Central memory CD8-positive, alpha-beta T cell (primary cell): ENCODE measurements around the gene TOLLIP.

Experiments
- ATAC-seq: fragments of 150-1000 bp; cut with Tn5 transposase; replicated peaks from 2 replicates; pipeline ENCODE4 v1.10.0; 2022; ENCODE audit warnings: mild to moderate bottlenecking, moderate FRiP score, moderate number of reproducible peaks; ENCODE audit not compliant: poor library complexity, severe bottlenecking; ENCODE audit errors: extremely low read depth
- DNase-seq, 2 donors: peaks; one replicate each; pipeline ENCODE4 v3.0.0; 2021; ENCODE audit warnings: low spot score in 2 of 2
- H3K27ac Mint-ChIP-seq: one replicate; pipeline ENCODE4 v1.8.0; 2022; ENCODE audit warnings: low read depth, mild to moderate bottlenecking, moderate library complexity, mixed read lengths
- H3K27me3 Mint-ChIP-seq: one replicate; pipeline ENCODE4 v1.8.0; 2022; ENCODE audit warnings: mixed read lengths
- H3K36me3 Mint-ChIP-seq: one replicate; pipeline ENCODE4 v1.8.0; 2022; ENCODE audit warnings: mild to moderate bottlenecking, moderate library complexity, mixed read lengths; ENCODE audit not compliant: insufficient read depth
- H3K4me1 Mint-ChIP-seq: one replicate; pipeline ENCODE4 v1.8.0; 2022; ENCODE audit warnings: mixed read lengths
- H3K4me3 Mint-ChIP-seq: one replicate; pipeline ENCODE4 v1.8.0; 2022; ENCODE audit warnings: mild to moderate bottlenecking, moderate library complexity, mixed read lengths
- H3K9me3 Mint-ChIP-seq: one replicate; pipeline ENCODE4 v1.8.0; 2022; ENCODE audit warnings: mixed read lengths

TOLLIP gene

DNA sequence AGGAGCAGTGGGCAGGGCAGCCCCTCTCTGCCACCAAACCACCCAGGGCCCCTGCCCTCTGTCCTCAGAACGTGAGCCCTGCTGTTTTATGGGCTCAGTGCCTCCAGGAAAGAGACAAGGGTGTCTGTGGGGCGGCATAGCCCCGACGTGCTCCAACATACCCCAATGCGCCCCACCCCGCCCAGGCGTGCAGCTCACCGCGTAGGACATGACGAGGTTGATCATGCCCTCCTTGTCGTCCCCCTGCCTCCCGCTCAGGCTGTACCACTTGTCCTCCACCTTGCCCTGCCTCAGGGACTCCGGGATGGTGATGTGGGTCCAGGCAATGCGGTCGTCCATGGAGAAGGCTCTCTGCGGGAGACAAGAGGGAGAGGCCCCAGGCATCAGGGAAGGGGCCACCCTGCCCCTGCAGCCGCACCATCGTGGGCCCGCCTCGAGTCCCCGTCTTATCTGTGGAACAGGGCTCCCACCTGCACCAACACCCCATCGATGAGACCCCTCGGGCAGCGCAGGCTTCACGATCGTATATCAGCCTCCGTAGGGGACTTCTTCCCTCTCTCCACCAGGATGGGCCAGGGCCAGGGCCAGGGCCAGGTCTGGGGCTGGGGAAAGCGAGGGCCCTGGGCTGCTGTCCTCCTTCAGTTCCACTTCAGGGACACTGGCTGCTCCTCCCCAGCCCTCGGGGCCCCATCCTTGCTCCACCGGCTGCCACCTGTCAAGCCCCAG is 20.8 kb downstream of the TOLLIP start:
- H3K4me3 Mint-ChIP-seq, result no peak overlapping the region
- H3K9me3 Mint-ChIP-seq, result no peaks in the 10 kb centered on the region
- ATAC-seq, result no peak
- peaks cover 20% of the 10 kb centered on the region for H3K36me3 Mint-ChIP-seq
- no peak overlapping the region for H3K27ac Mint-ChIP-seq
- no peaks in the 10 kb centered on the region for H3K27me3 Mint-ChIP-seq
- H3K4me1 Mint-ChIP-seq, result peaks cover 11% of the 10 kb centered on the region
- no peak for DNase-seq

DNA sequence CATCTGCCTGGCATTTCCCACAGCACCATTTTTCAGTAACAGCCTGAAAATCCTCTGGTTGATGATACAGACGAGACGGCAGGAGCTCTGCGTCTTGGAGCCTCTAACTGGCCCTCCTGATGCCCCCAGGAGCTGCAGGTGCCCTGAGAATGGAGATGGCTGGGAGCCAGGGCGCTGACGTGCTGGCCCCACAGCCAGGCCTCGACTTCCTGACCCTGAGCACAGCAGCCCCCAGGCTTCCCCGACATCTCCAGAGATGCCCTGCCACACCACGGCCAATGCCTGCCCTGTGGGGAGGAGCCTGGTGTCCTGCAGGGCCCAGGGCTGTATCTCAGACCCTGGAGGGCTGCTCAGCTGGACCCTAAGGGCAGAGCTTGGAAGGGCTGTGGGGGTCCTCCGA is 21.5 kb downstream of the TOLLIP start:
- no peaks in the 10 kb centered on the region for H3K27me3 Mint-ChIP-seq
- no peak overlapping the region for H3K27ac Mint-ChIP-seq
- no peak for DNase-seq
- H3K4me3 Mint-ChIP-seq, result no peak overlapping the region
- H3K36me3 Mint-ChIP-seq, result peaks cover 20% of the 10 kb centered on the region
- no peaks in the 10 kb centered on the region for H3K9me3 Mint-ChIP-seq
- peaks cover 11% of the 10 kb centered on the region for H3K4me1 Mint-ChIP-seq
- ATAC-seq, result no peak

DNA sequence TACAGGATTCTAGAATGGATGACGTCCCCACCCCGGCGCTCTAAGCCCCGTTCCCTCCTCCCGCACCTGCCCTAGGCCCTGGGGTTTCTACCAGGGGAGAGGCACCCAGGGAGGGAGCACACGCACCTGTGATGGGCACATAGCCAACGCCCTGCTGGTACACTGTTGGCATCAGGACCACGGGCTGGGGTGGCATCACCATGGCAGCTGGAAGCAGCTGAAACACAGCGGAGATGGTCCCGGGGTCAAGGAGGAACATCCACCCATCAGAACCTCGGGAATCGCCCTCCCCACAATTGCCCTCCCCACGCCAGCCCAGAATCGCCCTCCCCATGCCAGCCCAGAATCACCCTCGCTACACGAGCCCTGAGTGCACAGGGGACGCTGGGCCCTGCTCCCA is 23.6 kb downstream of the TOLLIP start:
- Mint-ChIP-seq H3K27me3 (no peaks in the 10 kb centered on the region), H3K9me3 (no peaks in the 10 kb centered on the region), H3K4me1 (no peaks in the 10 kb centered on the region), H3K36me3 (peaks cover 19% of the 10 kb centered on the region), H3K27ac (no peak overlapping the region), H3K4me3 (no peak overlapping the region)
- no peak for DNase-seq
- no peak for ATAC-seq

DNA sequence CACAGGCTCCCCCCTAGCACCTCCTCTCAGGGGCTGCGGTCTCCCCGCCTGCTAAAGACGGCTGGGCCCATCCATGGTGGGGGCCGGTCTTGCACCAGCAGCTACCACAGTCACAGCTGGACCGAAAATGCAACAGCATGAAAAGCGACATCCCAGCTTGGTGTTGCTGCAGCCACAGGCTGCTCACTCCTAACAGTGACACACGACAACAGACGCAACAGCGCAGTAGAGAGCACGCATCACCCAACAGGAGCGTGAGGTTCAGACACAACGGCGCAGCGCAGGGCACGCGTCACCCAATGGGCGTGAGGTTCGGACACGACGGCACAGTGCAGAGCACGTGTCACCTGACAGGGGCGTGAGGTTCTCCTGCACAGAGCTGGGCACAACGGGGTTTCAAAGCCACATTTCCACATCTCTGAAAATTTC is 24.1 kb downstream of the TOLLIP start:
- Mint-ChIP-seq H3K27ac (no peak overlapping the region), H3K27me3 (no peaks in the 10 kb centered on the region), H3K4me1 (no peaks in the 10 kb centered on the region), H3K9me3 (no peaks in the 10 kb centered on the region), H3K4me3 (no peak overlapping the region), H3K36me3 (peaks cover 21% of the 10 kb centered on the region)
- ATAC-seq (no peak), DNase-seq (no peak)

DNA sequence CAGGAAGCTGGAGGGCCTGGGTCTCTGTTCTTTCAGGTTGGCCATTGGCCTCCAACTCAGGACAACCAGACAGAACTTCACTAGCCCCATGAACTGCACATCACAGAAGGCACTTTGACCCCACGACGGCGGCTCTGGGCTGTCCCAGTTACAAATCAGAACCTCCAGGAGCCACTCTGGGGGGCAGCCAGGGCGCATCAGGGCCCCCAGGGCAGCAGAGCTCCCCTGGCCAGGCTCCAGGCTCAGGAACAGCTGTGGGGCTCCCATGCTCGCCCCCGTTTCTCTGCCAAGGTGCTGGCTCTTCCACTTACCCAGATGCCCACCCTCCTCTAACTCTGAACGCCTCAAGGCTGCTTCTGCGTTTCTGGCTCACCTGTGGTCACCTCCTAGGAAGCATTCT is 25.5 kb downstream of the TOLLIP start:
- Mint-ChIP-seq H3K4me3 (no peak overlapping the region), H3K27me3 (no peaks in the 10 kb centered on the region), H3K36me3 (peaks cover 18% of the 10 kb centered on the region)

DNA sequence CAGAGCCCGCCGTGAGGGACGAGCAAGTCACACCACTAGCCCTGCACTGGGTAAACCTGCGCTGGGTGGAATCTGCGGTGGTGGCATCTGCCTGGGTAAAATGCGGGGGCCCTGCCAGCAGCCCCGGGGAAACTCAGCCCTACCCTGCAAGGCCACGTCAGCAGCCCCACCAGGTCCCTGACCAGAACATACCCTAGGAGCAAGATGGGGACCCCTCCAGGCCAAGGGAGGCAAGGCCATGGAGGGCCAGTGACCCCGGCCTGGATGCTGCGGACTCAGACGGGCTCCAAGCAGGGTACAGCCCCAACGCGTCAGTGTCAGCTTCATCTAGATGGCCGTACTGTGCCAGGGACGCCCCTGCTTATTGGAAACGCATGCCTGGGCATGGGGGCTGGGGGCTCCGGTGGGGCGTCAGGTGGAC is 26.3 kb downstream of the TOLLIP start:
- Mint-ChIP-seq H3K4me1 (no peaks in the 10 kb centered on the region), H3K4me3 (no peak overlapping the region), H3K27me3 (no peaks in the 10 kb centered on the region), H3K27ac (no peak overlapping the region), H3K9me3 (no peaks in the 10 kb centered on the region), H3K36me3 (peaks cover 17% of the 10 kb centered on the region)
- no peak for DNase-seq
- no peak for ATAC-seq

More for the DNA sequence above, 25.5 kb downstream of the TOLLIP start:
- no peak for ATAC-seq
- H3K27ac Mint-ChIP-seq, result no peak overlapping the region
- no peaks in the 10 kb centered on the region for H3K9me3 Mint-ChIP-seq
- no peaks in the 10 kb centered on the region for H3K4me1 Mint-ChIP-seq
- no peak for DNase-seq

DNA sequence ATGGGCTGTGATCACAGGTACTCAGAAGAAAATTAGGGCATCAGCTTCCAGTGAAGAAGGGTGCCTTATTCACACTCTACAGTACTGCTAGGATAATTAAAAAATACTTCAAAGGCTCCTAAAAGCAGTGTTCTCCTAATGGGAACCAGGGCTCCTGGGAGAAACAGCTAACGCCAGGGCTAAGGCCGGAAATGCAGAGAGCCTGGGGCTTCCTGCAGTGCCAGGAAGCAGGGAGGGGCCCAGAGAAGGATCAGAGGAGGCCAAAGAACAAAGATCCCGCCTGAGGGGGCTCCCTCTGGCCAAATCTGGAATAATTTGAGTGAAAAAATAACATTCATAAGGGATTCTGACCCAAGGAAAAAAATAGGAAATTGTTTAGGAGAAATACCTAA is 27.5 kb downstream of the TOLLIP start:
- ATAC-seq, result no peak
- Mint-ChIP-seq H3K4me3 (no peak overlapping the region), H3K27me3 (no peaks in the 10 kb centered on the region), H3K36me3 (peaks cover 17% of the 10 kb centered on the region), H3K4me1 (peaks cover 5% of the 10 kb centered on the region), H3K27ac (no peak overlapping the region), H3K9me3 (no peaks in the 10 kb centered on the region)
- DNase-seq, result no peak

DNA sequence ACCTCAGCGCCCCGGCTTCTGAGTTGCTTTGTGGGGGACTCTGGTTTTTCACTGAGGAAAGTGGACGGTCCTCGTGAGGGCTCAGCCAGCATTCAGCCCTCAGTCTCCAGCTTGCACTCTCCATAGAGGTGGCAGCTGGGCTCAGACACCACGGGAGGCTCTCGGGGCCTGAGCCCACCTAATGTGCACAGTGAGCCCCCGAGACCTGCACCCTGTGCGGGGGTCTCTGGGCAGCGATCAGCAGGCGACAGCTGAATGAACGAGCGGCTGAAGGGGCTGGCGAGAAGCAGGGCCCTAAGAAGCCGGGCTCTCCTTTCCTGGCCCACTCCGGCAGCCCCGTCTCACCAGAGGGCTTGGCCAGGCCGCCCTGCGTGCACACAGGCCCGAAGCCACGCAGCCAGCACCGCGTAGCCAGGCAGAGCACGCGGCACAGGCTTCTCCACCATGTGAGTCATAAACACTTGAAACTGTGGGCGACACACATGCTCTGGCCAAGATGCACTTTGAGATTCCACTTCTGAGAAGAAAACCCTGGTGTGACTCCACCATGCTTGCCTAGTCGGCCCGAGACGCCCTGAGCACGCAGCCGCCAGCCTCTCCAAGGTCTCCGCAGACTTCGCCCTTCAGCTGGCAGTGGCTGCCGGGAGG is 28.0 kb downstream of the TOLLIP start:
- H3K27ac Mint-ChIP-seq, result no peak overlapping the region
- H3K9me3 Mint-ChIP-seq, result no peaks in the 10 kb centered on the region
- peaks cover 5% of the 10 kb centered on the region for H3K4me1 Mint-ChIP-seq

DNA sequence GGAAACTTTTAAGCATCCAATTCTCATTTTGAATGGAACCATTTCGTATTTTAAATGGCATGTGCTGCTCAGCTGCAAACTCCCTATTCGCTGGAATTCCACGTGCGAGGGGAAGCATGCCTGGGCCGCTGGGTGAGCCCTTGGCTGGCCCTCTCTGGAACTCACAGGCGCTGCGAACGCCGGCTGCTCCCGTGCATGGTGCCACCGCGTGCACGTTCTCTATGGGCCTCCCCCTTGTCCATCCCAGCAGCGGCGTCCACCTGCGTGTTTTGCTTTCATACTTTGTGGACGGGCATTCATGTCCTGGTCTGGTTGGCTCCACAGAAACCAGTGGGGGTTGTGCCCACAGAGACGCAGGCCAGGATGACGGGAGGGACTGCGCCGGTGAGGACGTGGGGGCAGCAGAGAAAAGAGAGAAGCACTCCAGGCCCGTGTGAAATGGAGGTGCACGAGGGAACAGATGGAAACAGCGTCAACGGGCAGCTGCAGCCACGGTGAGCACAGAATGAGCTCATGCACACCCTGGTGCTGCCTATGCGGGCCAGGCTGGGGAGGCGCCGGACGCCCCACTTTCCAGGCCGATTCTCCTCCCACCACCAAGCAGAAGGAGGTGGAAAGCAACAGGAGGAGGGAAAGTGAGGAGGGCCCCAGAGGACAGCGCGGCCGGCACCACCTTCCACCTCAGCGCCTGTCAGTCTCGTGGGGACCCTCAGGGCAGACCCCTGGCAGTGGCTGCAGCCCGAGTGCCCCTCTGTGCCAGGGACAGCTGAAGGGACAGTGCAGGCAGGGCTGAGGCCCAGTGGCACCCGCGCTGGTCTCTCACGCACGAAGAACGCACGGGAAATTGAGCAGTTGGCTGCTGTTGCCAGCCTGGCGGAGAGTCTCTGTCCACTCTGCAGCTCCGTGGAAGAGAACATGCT is 29.1 kb downstream of the TOLLIP start:
- DNase-seq (no peak), ATAC-seq (no peak)
- Mint-ChIP-seq H3K4me1 (peaks cover 5% of the 10 kb centered on the region), H3K4me3 (no peak overlapping the region), H3K9me3 (no peaks in the 10 kb centered on the region), H3K27me3 (no peaks in the 10 kb centered on the region), H3K27ac (no peak overlapping the region), H3K36me3 (peaks cover 17% of the 10 kb centered on the region)

More for the DNA sequence above, 28.0 kb downstream of the TOLLIP start:
- H3K4me3 Mint-ChIP-seq, result no peak overlapping the region
- no peaks in the 10 kb centered on the region for H3K27me3 Mint-ChIP-seq
- ATAC-seq (no peak), DNase-seq (no peak)
- H3K36me3 Mint-ChIP-seq, result peaks cover 18% of the 10 kb centered on the region

DNA sequence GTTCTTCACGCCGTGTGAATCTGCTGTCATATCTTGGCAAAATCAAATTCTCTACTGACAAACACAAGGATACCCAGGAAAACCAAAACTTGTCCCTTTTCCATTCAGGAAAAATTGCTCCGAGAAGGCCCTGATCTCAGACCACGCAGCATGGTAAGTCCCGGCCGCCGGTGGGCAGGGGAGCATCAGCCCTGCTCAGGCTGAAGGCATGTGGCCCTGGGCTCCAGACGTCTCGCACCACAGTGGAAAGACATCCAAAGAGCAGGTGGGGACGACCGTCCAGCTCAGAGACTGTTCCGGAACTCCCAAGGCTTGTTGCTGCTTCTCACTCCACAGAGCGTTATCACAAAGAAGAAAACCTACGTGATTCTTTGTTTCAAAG is 29.8 kb downstream of the TOLLIP start:
- DNase-seq (no peak), ATAC-seq (no peak)
- Mint-ChIP-seq H3K27me3 (no peaks in the 10 kb centered on the region), H3K27ac (no peak overlapping the region), H3K4me1 (peaks cover 5% of the 10 kb centered on the region), H3K9me3 (no peaks in the 10 kb centered on the region), H3K4me3 (no peak overlapping the region), H3K36me3 (peaks cover 15% of the 10 kb centered on the region)

DNA sequence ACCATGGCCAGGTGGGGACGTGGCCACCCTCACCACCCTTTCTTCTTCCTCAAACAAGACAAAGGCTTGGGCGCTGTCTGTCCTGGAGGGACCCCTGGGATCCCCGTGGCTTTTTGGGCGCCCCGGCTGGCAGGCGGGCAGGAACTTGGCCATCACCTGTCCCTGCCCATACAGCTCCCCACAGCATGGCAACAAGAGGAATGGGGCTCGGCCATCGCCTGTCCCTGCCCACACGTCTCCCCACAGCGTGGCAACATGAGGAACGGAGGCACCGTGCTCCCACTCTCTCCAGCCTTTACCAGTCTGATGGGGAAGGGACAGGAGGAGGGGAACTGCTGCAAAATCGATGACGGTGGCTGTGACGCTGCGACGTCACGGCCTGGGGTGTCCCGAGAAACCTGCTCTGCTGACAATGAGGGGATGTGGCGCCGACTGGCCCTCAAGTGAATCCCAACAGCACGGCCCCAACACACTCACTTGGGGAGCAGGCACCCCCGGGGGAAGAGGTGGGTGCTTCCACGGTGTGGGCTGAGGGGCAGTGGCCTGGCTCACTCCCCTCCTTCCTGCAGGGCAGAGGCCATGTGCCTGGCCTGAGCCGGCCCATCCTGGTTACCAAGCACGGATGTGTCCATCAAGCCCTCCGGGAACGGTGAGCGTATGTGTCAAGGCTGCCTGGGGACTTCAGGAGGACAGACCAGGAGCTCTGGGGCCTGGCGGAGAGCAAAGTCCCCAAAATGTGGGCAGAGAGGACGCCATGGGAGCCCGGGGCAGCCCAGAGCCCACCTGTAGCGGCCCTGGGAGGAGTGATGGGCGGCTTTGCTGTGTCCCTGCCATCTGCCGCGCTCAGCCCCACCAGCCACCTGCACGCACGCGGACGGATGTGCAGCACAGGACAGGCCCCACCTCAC is 30.4 kb downstream of the TOLLIP start:
- Mint-ChIP-seq H3K4me3 (no peak overlapping the region), H3K9me3 (no peaks in the 10 kb centered on the region), H3K4me1 (peaks cover 5% of the 10 kb centered on the region), H3K27me3 (no peaks in the 10 kb centered on the region), H3K27ac (no peak overlapping the region), H3K36me3 (peaks cover 15% of the 10 kb centered on the region)
- ATAC-seq, result no peak
- no peak for DNase-seq

DNA sequence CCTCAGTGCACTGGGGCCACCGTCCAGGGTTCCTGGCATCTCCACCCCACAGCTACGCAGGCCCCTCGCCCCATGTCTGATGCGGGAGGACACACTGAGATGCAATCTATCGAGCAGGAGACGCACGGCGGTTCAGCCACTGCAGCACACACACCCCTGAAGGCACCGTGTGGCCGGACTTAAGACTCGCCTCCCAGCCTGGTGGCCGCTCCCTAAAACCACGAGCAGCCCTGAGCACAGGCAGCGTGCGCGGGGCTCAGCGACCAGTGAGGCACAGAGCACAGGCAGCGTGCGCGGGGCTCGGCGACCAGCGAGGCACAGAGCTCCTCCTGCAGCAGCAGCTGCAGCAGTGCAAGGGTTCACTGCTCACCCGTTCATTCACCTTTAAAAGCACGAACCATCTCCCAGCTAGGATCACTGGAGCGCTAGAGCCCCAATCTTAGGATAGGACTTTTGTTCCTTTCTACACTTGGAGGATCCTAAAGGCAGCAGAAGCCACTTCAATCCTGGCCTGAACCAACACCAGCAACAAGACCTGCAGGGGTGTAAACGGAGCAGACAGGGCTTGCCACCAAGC is 31.4 kb downstream of the TOLLIP start:
- Mint-ChIP-seq H3K27me3 (no peaks in the 10 kb centered on the region), H3K36me3 (peaks cover 13% of the 10 kb centered on the region), H3K4me3 (no peak overlapping the region), H3K9me3 (no peaks in the 10 kb centered on the region), H3K4me1 (peaks cover 5% of the 10 kb centered on the region), H3K27ac (no peak overlapping the region)
- ATAC-seq (no peak), DNase-seq (no peak)
